ENCODE measurements around the gene KRT79. TPM values are rescaled to one million over a fixed set of nuclear protein-coding genes. Genes with fewer than 3 reads are reported as not detected.

The KRT79 gene
- polyA plus RNA-seq, 1 experiment: 0.04 TPM

- H3K27ac ChIP-seq (ENCODE audit: low read depth, low read length): no peak overlapping the region
- H3K4me3 ChIP-seq (ENCODE audit: low read depth, low read length): no peak overlapping the region
- no peak for DNase-seq (ENCODE audit: low read depth, low spot score)
- TF ChIP-seq CTCF (IDR thresholded peaks at IDR 0.05; ENCODE audit: low read depth, low read length): no peak
- no peaks in the 10 kb centered on the region for H3K9me3 ChIP-seq (ENCODE audit: control insufficient read depth, insufficient read depth, low read length)
- POLR2A ChIA-PET: no interaction called here
- CTCF ChIA-PET: no interaction called here
- H3K27me3 ChIP-seq (ENCODE audit: control insufficient read depth, insufficient read depth, low read length): peaks cover 13% of the 10 kb centered on the region
Measured at GRCh38 chr12:52782502-52782901, 51.6 kb downstream of the KRT79 start.

DNA sequence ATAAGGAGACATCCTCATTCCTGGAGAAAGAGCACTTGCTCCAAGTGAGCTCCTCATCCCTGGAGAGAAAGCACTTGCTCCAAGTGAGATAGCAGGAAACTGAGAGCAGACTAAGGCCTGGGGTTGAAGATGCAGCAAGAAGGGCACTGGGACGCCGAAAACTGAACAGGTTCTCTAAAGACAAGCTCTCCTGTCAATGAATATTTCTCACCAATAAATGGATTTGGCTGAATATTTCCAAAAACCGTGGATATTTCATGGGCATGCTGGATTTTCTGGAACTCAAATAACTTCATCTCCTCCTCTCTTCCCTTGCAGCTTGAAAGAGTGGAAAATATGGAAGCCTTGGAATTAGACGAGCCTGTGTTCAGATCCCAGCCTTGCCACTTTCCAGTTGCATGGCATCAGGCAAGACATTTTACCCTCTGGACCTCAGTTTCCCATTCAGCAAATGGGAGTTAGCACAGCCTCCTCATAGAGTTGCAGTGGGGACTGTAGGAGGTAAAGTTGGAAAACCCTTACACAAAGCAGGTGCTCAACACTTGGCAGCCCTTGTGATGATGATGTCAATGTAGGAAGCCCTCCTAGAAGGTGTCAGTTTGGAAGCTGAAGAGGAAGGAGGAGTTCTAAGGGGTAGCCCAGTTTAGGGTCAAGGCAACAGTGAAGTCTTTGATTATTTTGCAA, 52.6 kb downstream of the KRT79 start:
- no peak for DNase-seq (ENCODE audit: low read depth, low spot score)
- TF ChIP-seq CTCF (IDR thresholded peaks at IDR 0.05; ENCODE audit: low read depth, low read length): no peak
- Histone ChIP-seq H3K27me3 (ENCODE audit: control insufficient read depth, insufficient read depth, low read length) (peaks cover 10% of the 10 kb centered on the region), H3K4me3 (ENCODE audit: low read depth, low read length) (no peak overlapping the region), H3K27ac (ENCODE audit: low read depth, low read length) (no peak overlapping the region), H3K9me3 (ENCODE audit: control insufficient read depth, insufficient read depth, low read length) (no peaks in the 10 kb centered on the region)
- CTCF ChIA-PET: no interaction called here
- POLR2A ChIA-PET: no interaction called here

DNA sequence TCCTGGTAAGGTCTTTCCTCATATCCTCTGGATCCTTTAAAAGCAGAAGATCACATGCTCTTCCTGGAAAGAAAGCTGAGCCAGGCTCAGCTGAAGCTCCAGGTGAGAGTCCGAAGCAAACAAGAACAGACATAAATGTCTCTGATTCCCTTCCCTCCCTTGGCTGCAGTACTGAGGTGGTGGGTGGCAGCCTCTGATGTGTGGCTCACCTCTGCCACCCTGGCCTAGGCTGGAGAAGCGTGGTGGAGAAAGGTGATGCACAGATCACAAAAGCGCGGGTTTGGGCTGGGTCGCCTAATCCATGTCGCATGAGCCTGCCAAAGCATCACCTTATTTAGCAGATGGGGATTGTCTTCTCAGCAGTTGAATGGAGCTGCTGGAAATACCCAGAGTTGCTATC, 54.2 kb downstream of the KRT79 start:
- H3K27ac ChIP-seq (ENCODE audit: low read depth, low read length): no peak overlapping the region
- H3K27me3 ChIP-seq (ENCODE audit: control insufficient read depth, insufficient read depth, low read length): peaks cover 15% of the 10 kb centered on the region
- POLR2A ChIA-PET: interaction anchor here (0.6 kb wide), 1 partner anchor 17 kb away, joined by 3 read pairs; no protein-coding TSS in a partner anchor
- DNase-seq (ENCODE audit: low read depth, low spot score): no peak
- no peak overlapping the region for H3K4me3 ChIP-seq (ENCODE audit: low read depth, low read length)
- CTCF ChIA-PET: interaction anchor here (1.7 kb wide), 1 partner anchor 100 kb away, joined by 5 read pairs; no protein-coding TSS in a partner anchor
- no peak for TF ChIP-seq CTCF (IDR thresholded peaks at IDR 0.05; ENCODE audit: low read depth, low read length)
- no peaks in the 10 kb centered on the region for H3K9me3 ChIP-seq (ENCODE audit: control insufficient read depth, insufficient read depth, low read length)

- H3K4me3 ChIP-seq (ENCODE audit: low read depth, low read length): no peak overlapping the region
- no peaks in the 10 kb centered on the region for H3K9me3 ChIP-seq (ENCODE audit: control insufficient read depth, insufficient read depth, low read length)
- no peak for TF ChIP-seq CTCF (IDR thresholded peaks at IDR 0.05; ENCODE audit: low read depth, low read length)
- ChIA-PET CTCF (interaction anchor here (1.7 kb wide), 1 partner anchor 101 kb away, joined by 5 read pairs; no protein-coding TSS in a partner anchor), POLR2A (no interaction called here)
- no peak for DNase-seq (ENCODE audit: low read depth, low spot score)
- peaks cover 15% of the 10 kb centered on the region for H3K27me3 ChIP-seq (ENCODE audit: control insufficient read depth, insufficient read depth, low read length)
- no peak overlapping the region for H3K27ac ChIP-seq (ENCODE audit: low read depth, low read length)
Measured at GRCh38 chr12:52778833-52779232, 55.3 kb downstream of the KRT79 start.

- no peaks in the 10 kb centered on the region for H3K9me3 ChIP-seq (ENCODE audit: control insufficient read depth, insufficient read depth, low read length)
- POLR2A ChIA-PET: no interaction called here
- no peak for TF ChIP-seq CTCF (IDR thresholded peaks at IDR 0.05; ENCODE audit: low read depth, low read length)
- CTCF ChIA-PET: interaction anchor here (1.1 kb wide), 1 partner anchor 88 kb away, joined by 4 read pairs; no protein-coding TSS in a partner anchor
- H3K27me3 ChIP-seq (ENCODE audit: control insufficient read depth, insufficient read depth, low read length): peaks cover 21% of the 10 kb centered on the region
- no peak for DNase-seq (ENCODE audit: low read depth, low spot score)
- no peak overlapping the region for H3K4me3 ChIP-seq (ENCODE audit: low read depth, low read length)
- H3K27ac ChIP-seq (ENCODE audit: low read depth, low read length): no peak overlapping the region
Measured at GRCh38 chr12:52777566-52777965, 56.5 kb downstream of the KRT79 start.
